Measurements from ENCODE around the gene PPP6R2. TPM values are rescaled to one million over a fixed set of nuclear protein-coding genes. Genes with fewer than 3 reads are reported as not detected.

Gene PPP6R2
- total and polyA plus RNA-seq, 2 of the 8 experiments (the other 6 are each of a cell fraction or from before 2014, with no cell fraction given), result 25.0 to 32.2 TPM

DNA sequence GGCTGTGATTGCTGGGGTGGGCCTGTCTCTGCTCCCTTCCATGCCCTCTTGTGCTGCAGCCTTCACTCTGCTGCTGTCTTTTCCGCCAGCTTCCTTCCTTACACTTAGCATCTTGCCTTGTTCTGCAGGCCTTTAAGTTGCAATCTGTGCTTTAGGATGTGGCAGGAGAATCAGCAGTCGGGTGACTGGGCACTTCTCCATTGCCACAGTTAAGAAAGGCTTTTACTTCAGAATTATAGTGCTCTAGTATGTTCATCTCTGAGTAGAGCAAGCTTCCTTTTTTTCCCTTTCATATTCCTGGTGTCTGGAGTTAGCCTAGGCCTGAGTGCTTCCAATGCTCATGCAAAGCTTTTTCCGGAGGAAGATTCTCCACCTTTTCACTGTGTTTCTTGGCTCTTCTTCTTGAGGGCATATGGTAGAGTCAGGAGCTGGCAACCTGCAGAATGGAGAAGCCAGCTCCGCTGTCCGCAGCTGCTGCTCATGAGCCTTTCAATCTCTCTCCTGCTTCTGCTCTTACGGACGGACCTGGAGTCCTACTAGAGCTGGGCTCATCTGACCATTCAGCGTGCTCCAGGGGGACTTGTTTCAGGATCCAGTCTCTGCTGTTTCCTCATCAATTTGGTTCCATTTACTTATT is 20.2 kb downstream of the PPP6R2 start (continued):
- TF ChIP-seq, protein P1, sequence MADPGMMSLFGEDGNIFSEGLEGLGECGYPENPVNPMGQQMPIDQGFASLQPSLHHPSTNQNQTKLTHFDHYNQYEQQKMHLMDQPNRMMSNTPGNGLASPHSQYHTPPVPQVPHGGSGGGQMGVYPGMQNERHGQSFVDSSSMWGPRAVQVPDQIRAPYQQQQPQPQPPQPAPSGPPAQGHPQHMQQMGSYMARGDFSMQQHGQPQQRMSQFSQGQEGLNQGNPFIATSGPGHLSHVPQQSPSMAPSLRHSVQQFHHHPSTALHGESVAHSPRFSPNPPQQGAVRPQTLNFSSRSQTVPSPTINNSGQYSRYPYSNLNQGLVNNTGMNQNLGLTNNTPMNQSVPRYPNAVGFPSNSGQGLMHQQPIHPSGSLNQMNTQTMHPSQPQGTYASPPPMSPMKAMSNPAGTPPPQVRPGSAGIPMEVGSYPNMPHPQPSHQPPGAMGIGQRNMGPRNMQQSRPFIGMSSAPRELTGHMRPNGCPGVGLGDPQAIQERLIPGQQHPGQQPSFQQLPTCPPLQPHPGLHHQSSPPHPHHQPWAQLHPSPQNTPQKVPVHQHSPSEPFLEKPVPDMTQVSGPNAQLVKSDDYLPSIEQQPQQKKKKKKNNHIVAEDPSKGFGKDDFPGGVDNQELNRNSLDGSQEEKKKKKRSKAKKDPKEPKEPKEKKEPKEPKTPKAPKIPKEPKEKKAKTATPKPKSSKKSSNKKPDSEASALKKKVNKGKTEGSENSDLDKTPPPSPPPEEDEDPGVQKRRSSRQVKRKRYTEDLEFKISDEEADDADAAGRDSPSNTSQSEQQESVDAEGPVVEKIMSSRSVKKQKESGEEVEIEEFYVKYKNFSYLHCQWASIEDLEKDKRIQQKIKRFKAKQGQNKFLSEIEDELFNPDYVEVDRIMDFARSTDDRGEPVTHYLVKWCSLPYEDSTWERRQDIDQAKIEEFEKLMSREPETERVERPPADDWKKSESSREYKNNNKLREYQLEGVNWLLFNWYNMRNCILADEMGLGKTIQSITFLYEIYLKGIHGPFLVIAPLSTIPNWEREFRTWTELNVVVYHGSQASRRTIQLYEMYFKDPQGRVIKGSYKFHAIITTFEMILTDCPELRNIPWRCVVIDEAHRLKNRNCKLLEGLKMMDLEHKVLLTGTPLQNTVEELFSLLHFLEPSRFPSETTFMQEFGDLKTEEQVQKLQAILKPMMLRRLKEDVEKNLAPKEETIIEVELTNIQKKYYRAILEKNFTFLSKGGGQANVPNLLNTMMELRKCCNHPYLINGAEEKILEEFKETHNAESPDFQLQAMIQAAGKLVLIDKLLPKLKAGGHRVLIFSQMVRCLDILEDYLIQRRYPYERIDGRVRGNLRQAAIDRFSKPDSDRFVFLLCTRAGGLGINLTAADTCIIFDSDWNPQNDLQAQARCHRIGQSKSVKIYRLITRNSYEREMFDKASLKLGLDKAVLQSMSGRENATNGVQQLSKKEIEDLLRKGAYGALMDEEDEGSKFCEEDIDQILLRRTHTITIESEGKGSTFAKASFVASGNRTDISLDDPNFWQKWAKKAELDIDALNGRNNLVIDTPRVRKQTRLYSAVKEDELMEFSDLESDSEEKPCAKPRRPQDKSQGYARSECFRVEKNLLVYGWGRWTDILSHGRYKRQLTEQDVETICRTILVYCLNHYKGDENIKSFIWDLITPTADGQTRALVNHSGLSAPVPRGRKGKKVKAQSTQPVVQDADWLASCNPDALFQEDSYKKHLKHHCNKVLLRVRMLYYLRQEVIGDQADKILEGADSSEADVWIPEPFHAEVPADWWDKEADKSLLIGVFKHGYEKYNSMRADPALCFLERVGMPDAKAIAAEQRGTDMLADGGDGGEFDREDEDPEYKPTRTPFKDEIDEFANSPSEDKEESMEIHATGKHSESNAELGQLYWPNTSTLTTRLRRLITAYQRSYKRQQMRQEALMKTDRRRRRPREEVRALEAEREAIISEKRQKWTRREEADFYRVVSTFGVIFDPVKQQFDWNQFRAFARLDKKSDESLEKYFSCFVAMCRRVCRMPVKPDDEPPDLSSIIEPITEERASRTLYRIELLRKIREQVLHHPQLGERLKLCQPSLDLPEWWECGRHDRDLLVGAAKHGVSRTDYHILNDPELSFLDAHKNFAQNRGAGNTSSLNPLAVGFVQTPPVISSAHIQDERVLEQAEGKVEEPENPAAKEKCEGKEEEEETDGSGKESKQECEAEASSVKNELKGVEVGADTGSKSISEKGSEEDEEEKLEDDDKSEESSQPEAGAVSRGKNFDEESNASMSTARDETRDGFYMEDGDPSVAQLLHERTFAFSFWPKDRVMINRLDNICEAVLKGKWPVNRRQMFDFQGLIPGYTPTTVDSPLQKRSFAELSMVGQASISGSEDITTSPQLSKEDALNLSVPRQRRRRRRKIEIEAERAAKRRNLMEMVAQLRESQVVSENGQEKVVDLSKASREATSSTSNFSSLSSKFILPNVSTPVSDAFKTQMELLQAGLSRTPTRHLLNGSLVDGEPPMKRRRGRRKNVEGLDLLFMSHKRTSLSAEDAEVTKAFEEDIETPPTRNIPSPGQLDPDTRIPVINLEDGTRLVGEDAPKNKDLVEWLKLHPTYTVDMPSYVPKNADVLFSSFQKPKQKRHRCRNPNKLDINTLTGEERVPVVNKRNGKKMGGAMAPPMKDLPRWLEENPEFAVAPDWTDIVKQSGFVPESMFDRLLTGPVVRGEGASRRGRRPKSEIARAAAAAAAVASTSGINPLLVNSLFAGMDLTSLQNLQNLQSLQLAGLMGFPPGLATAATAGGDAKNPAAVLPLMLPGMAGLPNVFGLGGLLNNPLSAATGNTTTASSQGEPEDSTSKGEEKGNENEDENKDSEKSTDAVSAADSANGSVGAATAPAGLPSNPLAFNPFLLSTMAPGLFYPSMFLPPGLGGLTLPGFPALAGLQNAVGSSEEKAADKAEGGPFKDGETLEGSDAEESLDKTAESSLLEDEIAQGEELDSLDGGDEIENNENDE (IDR thresholded peaks at IDR 0.05; ENCODE audit: insufficient replicate concordance, low read length), result no peak
- TF ChIP-seq EZH2 (IDR thresholded peaks at IDR 0.05; ENCODE audit: low read depth, low read length, severe bottlenecking), result no peak
- no peak for TF ChIP-seq TAF1 (IDR thresholded peaks at IDR 0.05; ENCODE audit: low read depth, low read length)
- TF ChIP-seq RBBP5 (IDR thresholded peaks at IDR 0.05; ENCODE audit: borderline replicate concordance, low read depth, low read length), result no peak
- no peak for TF ChIP-seq TCF12 (IDR thresholded peaks at IDR 0.05; ENCODE audit: low read depth, low read length)
- no peak for TF ChIP-seq HDAC6 (IDR thresholded peaks at IDR 0.05; ENCODE audit: low read depth, low read length)
- no peak for TF ChIP-seq TEAD4 (IDR thresholded peaks at IDR 0.05; ENCODE audit: low read depth, low read length)
- no peak for TF ChIP-seq ZNF274 (IDR thresholded peaks at IDR 0.05; ENCODE audit: borderline replicate concordance, extremely low read depth, low read length)
- TF ChIP-seq FOSL1 (IDR thresholded peaks at IDR 0.05; ENCODE audit: insufficient read depth, low read depth, low read length), result no peak
- TF ChIP-seq POLR2AphosphoS5 (IDR thresholded peaks at IDR 0.05; ENCODE audit: low read depth, low read length), result no peak
- no peak for TF ChIP-seq SP1 (IDR thresholded peaks at IDR 0.05; ENCODE audit: low read depth, low read length)
